ENCODE data around the gene NFASC. TPM values are rescaled to one million over a fixed set of nuclear protein-coding genes. Genes with fewer than 3 reads are reported as not detected.

NFASC gene
- total and polyA plus RNA-seq, 2 experiments from 2014 or later: 3.9 to 11.7 TPM

GRCh38 chr1:204973449-204973848, 102.8 kb downstream of the NFASC start:
- no peaks in the 10 kb centered on the region for H3K36me3 ChIP-seq (ENCODE audit: insufficient read depth)
- Mint-ChIP-seq H3K27ac (no peak overlapping the region), H3K4me3 (no peak overlapping the region), H3K36me3 (ENCODE audit: low read depth) (no peaks in the 10 kb centered on the region), H3K27me3 (ENCODE audit: insufficient read depth, low read depth, poor library complexity) (peaks cover 10% of the 10 kb centered on the region), H3K9me3 (no peaks in the 10 kb centered on the region), H3K4me1 (no peaks in the 10 kb centered on the region)
- H2AFZ ChIP-seq: no peak overlapping the region
- no peaks in the 10 kb centered on the region for H3K9me2 ChIP-seq (ENCODE audit: insufficient read depth)
- H3K27me3 ChIP-seq (ENCODE audit: insufficient read depth): no peaks in the 10 kb centered on the region
- no peak overlapping the region for H3K4me3 ChIP-seq
- H4K20me1 ChIP-seq (replicated peaks; ENCODE audit: insufficient read depth): no peaks in the 10 kb centered on the region
- H3K79me2 ChIP-seq (replicated peaks; ENCODE audit: insufficient read depth): no peaks in the 10 kb centered on the region
- no peak overlapping the region for H3K4me2 ChIP-seq
- H3K4me1 ChIP-seq (ENCODE audit: insufficient read depth): no peaks in the 10 kb centered on the region
- DNase-seq (ENCODE audit: low spot score): no peak
- H3K27ac ChIP-seq (ENCODE audit: low read depth): no peak overlapping the region
- no peaks in the 10 kb centered on the region for H3F3A ChIP-seq (replicated peaks; ENCODE audit: low read depth)
- no peak for ATAC-seq
- TF ChIP-seq POLR2AphosphoS5 (IDR thresholded peaks at IDR 0.05; ENCODE audit: low read depth): no peak
- TF ChIP-seq ETS1 (IDR thresholded peaks at IDR 0.05): no peak
- TF ChIP-seq ZNF331 (CRISPR knock-in tag; IDR thresholded peaks at IDR 0.05; ENCODE audit: low read depth): no peak
- no peak for TF ChIP-seq EZH2phosphoT487 (IDR thresholded peaks at IDR 0.05; ENCODE audit: unreplicated experiment)
- no peak for TF ChIP-seq JUNB (IDR thresholded peaks at IDR 0.05; ENCODE audit: unreplicated experiment)
- no peak for TF ChIP-seq CREB1 (CRISPR knock-in tag; IDR thresholded peaks at IDR 0.05; ENCODE audit: low read depth)
- TF ChIP-seq EZH2 (IDR thresholded peaks at IDR 0.05; ENCODE audit: low read depth, unreplicated experiment): no peak
- TF ChIP-seq ZNF462 (CRISPR knock-in tag; IDR thresholded peaks at IDR 0.05): no peak
- no peak for TF ChIP-seq NANOG (IDR thresholded peaks at IDR 0.05; ENCODE audit: borderline replicate concordance)
- TF ChIP-seq STAT1 (IDR thresholded peaks at IDR 0.05; ENCODE audit: unreplicated experiment): no peak
- no peak for TF ChIP-seq REST (IDR thresholded peaks at IDR 0.05; ENCODE audit: unreplicated experiment)
- no peak for TF ChIP-seq CTCF (conservative IDR thresholded peaks at IDR 0.05; ENCODE audit: low read depth in 2 of 2)
